ENCODE results near the gene TMEM179. TPM values are rescaled to one million over a fixed set of nuclear protein-coding genes. Genes with fewer than 3 reads are reported as not detected.

The TMEM179 gene
- total and polyA plus RNA-seq, 2 of the 8 experiments (the other 6 are each of a cell fraction or from before 2014, with no cell fraction given) = 2.9 to 4.0 TPM

GRCh38 chr14:104635717-104636116, 31.1 kb upstream of the TMEM179 start (continued):
- no peak for TF ChIP-seq CHD7 (IDR thresholded peaks at IDR 0.05; ENCODE audit: insufficient replicate concordance, low read length)

Measured in H1 (cell line).